ENCODE results near the gene LYPD4. TPM values are rescaled to one million over a fixed set of nuclear protein-coding genes. Genes with fewer than 3 reads are reported as not detected.

The LYPD4 gene
- total RNA-seq, 1 experiment from 2014 or later, result not detected

DNA sequence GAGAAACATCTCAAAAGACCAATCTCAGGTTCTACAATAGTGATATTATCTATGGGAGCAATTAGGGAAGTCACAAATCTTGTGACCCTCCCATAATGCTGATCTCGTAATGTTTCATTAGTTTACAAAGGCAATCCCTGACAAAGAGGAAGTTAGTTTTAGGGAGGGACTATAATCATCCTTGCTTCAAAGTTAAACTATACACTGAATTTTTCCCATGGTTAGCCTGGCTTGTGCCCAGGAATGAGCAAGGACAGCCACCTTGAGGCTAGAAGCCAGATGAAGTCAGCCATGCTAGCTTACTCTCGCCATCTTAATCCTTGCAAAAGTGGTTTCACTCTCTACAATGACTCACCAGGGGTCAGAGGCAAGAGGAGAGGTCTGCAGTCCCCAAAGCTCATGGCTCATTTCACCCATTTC is 42.7 kb downstream of the LYPD4 start:
- Histone ChIP-seq H3K9me2 (replicated peaks; ENCODE audit: low read length) (no peaks in the 10 kb centered on the region), H2AFZ (ENCODE audit: low read length) (no peak overlapping the region), H4K20me1 (ENCODE audit: low read length) (no peaks in the 10 kb centered on the region), H3F3A (ENCODE audit: low read length, unreplicated experiment) (no peaks in the 10 kb centered on the region), H3K79me2 (ENCODE audit: low read length) (no peaks in the 10 kb centered on the region), H3K4me1 (ENCODE audit: insufficient read depth, low read length) (peaks cover 40% of the 10 kb centered on the region), H3K36me3 (ENCODE audit: low read depth, low read length) (no peaks in the 10 kb centered on the region), H3K4me3 (ENCODE audit: low read length) (no peak overlapping the region), H3K27me3 (ENCODE audit: low read length) (no peaks in the 10 kb centered on the region), H3K4me2 (ENCODE audit: low read length) (0 out of 2 replicates have a peak overlapping the region, but pooled peaks have one; percentile 7), H3K9me3 (ENCODE audit: low read length) (no peaks in the 10 kb centered on the region), H3K9ac (ENCODE audit: low read length) (peak overlapping the region; percentile 77), H3K27ac (ENCODE audit: low read length) (peak overlapping the region; percentile 99)
- no TSS peak for BruUV-seq (replicated peaks)
- intact Hi-C loops (cut with micrococcal nuclease), result no loop called here
- TF ChIP-seq EZH2 (IDR thresholded peaks at IDR 0.05; ENCODE audit: low read length, unreplicated experiment) (no peak), EZH2phosphoT487 (IDR thresholded peaks at IDR 0.05; ENCODE audit: borderline replicate concordance, low read length) (no peak)
- TF ChIP-seq, protein P1, sequence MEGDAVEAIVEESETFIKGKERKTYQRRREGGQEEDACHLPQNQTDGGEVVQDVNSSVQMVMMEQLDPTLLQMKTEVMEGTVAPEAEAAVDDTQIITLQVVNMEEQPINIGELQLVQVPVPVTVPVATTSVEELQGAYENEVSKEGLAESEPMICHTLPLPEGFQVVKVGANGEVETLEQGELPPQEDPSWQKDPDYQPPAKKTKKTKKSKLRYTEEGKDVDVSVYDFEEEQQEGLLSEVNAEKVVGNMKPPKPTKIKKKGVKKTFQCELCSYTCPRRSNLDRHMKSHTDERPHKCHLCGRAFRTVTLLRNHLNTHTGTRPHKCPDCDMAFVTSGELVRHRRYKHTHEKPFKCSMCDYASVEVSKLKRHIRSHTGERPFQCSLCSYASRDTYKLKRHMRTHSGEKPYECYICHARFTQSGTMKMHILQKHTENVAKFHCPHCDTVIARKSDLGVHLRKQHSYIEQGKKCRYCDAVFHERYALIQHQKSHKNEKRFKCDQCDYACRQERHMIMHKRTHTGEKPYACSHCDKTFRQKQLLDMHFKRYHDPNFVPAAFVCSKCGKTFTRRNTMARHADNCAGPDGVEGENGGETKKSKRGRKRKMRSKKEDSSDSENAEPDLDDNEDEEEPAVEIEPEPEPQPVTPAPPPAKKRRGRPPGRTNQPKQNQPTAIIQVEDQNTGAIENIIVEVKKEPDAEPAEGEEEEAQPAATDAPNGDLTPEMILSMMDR (conservative IDR thresholded peaks at IDR 0.05; ENCODE audit: low read depth, low read length), result no peak
- ATAC-seq (peak; percentile 7), DNase-seq (peak; percentile 49)
- ChIA-PET CTCF (interaction anchor here (0.5 kb wide), 1 partner anchor 49 kb away, joined by 4 read pairs; no protein-coding TSS in a partner anchor), POLR2A (ENCODE audit: unreplicated experiment) (no interaction called here)

DNA sequence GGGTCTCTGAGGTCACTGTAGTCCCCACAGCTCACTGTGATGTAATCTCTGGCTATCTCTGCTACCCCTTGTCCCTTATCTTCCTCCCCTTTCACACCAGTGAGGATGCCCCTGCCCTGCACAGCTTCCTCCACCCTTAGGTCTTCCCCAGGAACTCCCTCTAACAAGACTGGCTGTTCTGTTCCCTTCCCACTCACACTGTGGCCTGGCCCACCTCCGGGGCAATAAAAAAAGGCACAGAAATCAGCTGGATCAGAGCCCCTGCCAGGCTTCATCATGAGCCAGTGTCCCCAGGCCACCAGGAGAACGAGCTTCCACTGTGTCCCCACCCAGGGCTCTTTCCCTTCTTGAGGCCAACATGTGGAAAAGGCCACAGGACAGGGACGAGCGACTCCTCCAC is 43.5 kb downstream of the LYPD4 start:
- Histone ChIP-seq H3K27ac (ENCODE audit: low read length) (peak overlapping the region; percentile 99), H3K4me1 (ENCODE audit: insufficient read depth, low read length) (peaks cover 44% of the 10 kb centered on the region), H3K79me2 (ENCODE audit: low read length) (no peaks in the 10 kb centered on the region), H3K9me2 (replicated peaks; ENCODE audit: low read length) (no peaks in the 10 kb centered on the region), H3K4me2 (ENCODE audit: low read length) (no peak overlapping the region), H3K9me3 (ENCODE audit: low read length) (no peaks in the 10 kb centered on the region), H3K4me3 (ENCODE audit: low read length) (no peak overlapping the region), H2AFZ (ENCODE audit: low read length) (no peak overlapping the region), H3K9ac (ENCODE audit: low read length) (peak overlapping the region; percentile 77), H4K20me1 (ENCODE audit: low read length) (no peaks in the 10 kb centered on the region), H3F3A (ENCODE audit: low read length, unreplicated experiment) (no peaks in the 10 kb centered on the region), H3K27me3 (ENCODE audit: low read length) (no peaks in the 10 kb centered on the region), H3K36me3 (ENCODE audit: low read depth, low read length) (no peaks in the 10 kb centered on the region)
- BruUV-seq (replicated peaks), result no TSS peak
- TF ChIP-seq, protein P1 (conservative IDR thresholded peaks at IDR 0.05; ENCODE audit: low read depth, low read length), result no peak
- TF ChIP-seq EZH2 (IDR thresholded peaks at IDR 0.05; ENCODE audit: low read length, unreplicated experiment) (no peak), EZH2phosphoT487 (IDR thresholded peaks at IDR 0.05; ENCODE audit: borderline replicate concordance, low read length) (no peak)
- ChIA-PET CTCF (no interaction called here), POLR2A (ENCODE audit: unreplicated experiment) (no interaction called here)
- no peak for DNase-seq
- intact Hi-C loops (cut with micrococcal nuclease), result no loop called here
- no peak for ATAC-seq

DNA sequence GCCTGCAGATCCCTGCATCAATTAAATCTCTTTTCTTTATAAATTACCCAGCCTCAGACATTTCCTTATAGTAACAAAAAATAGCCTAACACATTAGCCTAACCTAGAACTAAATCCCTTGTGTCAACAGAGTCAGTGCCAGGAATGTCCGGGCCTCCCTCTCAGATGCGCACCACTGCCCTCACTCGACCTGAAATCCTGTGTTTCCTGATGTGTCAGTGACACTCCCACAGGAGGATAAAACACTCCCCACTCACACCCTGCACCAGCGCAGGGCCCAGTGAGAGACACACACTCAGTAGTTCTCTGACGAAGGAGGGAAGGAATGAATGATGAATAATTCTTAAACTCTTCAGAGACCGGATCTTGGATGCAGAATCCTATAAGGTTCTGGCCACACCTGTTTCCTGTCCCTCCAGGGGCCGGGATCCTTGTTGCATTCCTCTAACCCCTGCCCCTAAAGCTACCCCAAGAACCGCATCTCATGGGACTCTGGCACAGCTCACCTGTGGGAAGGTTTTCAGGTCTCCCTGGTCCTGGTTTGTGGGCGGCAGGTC is 45.0 kb downstream of the LYPD4 start:
- no TSS peak for BruUV-seq (replicated peaks)
- TF ChIP-seq EZH2phosphoT487 (IDR thresholded peaks at IDR 0.05; ENCODE audit: borderline replicate concordance, low read length), result no peak
- ChIA-PET CTCF (no interaction called here), POLR2A (ENCODE audit: unreplicated experiment) (interaction anchor here (0.6 kb wide), 1 partner anchor 567 kb away, joined by 7 read pairs; no protein-coding TSS in a partner anchor)
- H3K9me3 ChIP-seq (ENCODE audit: low read length), result no peaks in the 10 kb centered on the region
- no peaks in the 10 kb centered on the region for H4K20me1 ChIP-seq (ENCODE audit: low read length)
- intact Hi-C loops (cut with micrococcal nuclease), result loop anchor here (10.0 kb wide), 1 partner anchor 155 kb away; the partner anchor contains the start of gene RABAC1
- H3K4me1 ChIP-seq (ENCODE audit: insufficient read depth, low read length), result peaks cover 54% of the 10 kb centered on the region
- H3K79me2 ChIP-seq (ENCODE audit: low read length), result no peaks in the 10 kb centered on the region
- peak overlapping the region; percentile 57 for H3K4me2 ChIP-seq (ENCODE audit: low read length)
- H3K9me2 ChIP-seq (replicated peaks; ENCODE audit: low read length), result no peaks in the 10 kb centered on the region
- no peak overlapping the region for H2AFZ ChIP-seq (ENCODE audit: low read length)
- peak overlapping the region; percentile 99 for H3K27ac ChIP-seq (ENCODE audit: low read length)
- H3K4me3 ChIP-seq (ENCODE audit: low read length), result no peak overlapping the region
- peak; percentile 92 for DNase-seq
- H3K36me3 ChIP-seq (ENCODE audit: low read depth, low read length), result no peaks in the 10 kb centered on the region
- no peaks in the 10 kb centered on the region for H3F3A ChIP-seq (ENCODE audit: low read length, unreplicated experiment)
- peak overlapping the region; percentile 85 for H3K9ac ChIP-seq (ENCODE audit: low read length)
- no peaks in the 10 kb centered on the region for H3K27me3 ChIP-seq (ENCODE audit: low read length)
- peak; percentile 89 for ATAC-seq
